K562 (cell line): ENCODE data around the gene SPATA19. TPM values are rescaled to one million over a fixed set of nuclear protein-coding genes. Genes with fewer than 3 reads are reported as not detected.

Experiments
- ATF2 ChIP-seq: sonication (generic); formaldehyde crosslinking; IDR thresholded peaks from 2 replicates; pipeline ENCODE4 v1.8.1; 2022; ENCODE audit warnings: missing genetic modification reagents
- DDX20 ChIP-seq: fragments of 450-650 bp; IDR thresholded peaks from 2 replicates; pipeline ENCODE4 v1.6.1; 2016; ENCODE audit warnings: missing genetic modification characterization, low read depth, mild to moderate bottlenecking, missing compliant biosample characterization, moderate library complexity
- MBD2 ChIP-seq: sonication (generic); IDR thresholded peaks from 2 replicates; pipeline ENCODE4 v1.6.1; 2016; ENCODE audit warnings: low read depth, borderline replicate concordance
- TRIM25 ChIP-seq: fragments of 450-650 bp; IDR thresholded peaks from 2 replicates; pipeline ENCODE4 v1.7.0; 2016; ENCODE audit warnings: borderline replicate concordance
- ZNF668 ChIP-seq: fragments of 250-450 bp; sonication (Bioruptor Pico); IDR thresholded peaks from 2 replicates; pipeline ENCODE4 v1.8.0; 2022; ENCODE audit warnings: mild to moderate bottlenecking, inconsistent platforms
- ZZZ3 ChIP-seq: fragments of 450-650 bp; IDR thresholded peaks from 2 replicates; pipeline ENCODE4 v1.6.1; 2016; ENCODE audit warnings: antibody characterized with exemption, mild to moderate bottlenecking, moderate library complexity
- polyA plus RNA-seq, 8 experiments: library from polyadenylated mRNA; depleted of rRNA in 4 of 8; stranded (reverse) in 5 of 8; unstranded in 3 of 8; fragments of >200 nt; fragmentation: Nextera tagmentation in 2 of 8; fragmentation: Illumina TruSeq in 1 of 8; extraction: Ambion mirVana in 2 of 8; extraction: Trizol in 1 of 8; gene quantifications; 2 replicates each; pipeline versions ENCODE4 v1.2.1 to v1.2.3, GENCODE V29; 2011 to 2014; ENCODE audit warnings: inconsistent platforms in 1 of 8, missing spikeins in 1 of 8
- total RNA-seq, 7 experiments: library from RNA; depleted of rRNA in 6 of 7; stranded (reverse); fragments of >200 nt in 6 of 7; fragmentation: Illumina TruSeq in 2 of 7; extraction: Trizol in 2 of 7; gene quantifications; 2 replicates each; pipeline versions ENCODE4 v1.2.1 to v1.2.3, GENCODE V29; 2011 to 2021; ENCODE audit warnings: low replicate concordance in 1 of 7
- TF ChIP-seq, protein P1 (sequence below): fragments of 450-650 bp; IDR thresholded peaks from 2 replicates; pipeline ENCODE4 v1.6.1; 2017; ENCODE audit warnings: mild to moderate bottlenecking, moderate library complexity
- TF ChIP-seq, protein P2 (sequence below): fragments of 450-650 bp; IDR thresholded peaks from 2 replicates; pipeline ENCODE4 v1.6.1; 2016

SPATA19 gene
- total and polyA plus RNA-seq, 9 of the 15 experiments (the other 6 are each of a cell fraction or from before 2014, with no cell fraction given), result not detected

- no peak for TF ChIP-seq ZNF668
- TF ChIP-seq, protein P1, sequence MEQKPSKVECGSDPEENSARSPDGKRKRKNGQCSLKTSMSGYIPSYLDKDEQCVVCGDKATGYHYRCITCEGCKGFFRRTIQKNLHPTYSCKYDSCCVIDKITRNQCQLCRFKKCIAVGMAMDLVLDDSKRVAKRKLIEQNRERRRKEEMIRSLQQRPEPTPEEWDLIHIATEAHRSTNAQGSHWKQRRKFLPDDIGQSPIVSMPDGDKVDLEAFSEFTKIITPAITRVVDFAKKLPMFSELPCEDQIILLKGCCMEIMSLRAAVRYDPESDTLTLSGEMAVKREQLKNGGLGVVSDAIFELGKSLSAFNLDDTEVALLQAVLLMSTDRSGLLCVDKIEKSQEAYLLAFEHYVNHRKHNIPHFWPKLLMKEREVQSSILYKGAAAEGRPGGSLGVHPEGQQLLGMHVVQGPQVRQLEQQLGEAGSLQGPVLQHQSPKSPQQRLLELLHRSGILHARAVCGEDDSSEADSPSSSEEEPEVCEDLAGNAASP, result no peak
- TF ChIP-seq MBD2, result no peak
- TF ChIP-seq DDX20 (tag), result no peak
- no peak for TF ChIP-seq TRIM25
- no peak for TF ChIP-seq ZZZ3
- TF ChIP-seq, protein P2, sequence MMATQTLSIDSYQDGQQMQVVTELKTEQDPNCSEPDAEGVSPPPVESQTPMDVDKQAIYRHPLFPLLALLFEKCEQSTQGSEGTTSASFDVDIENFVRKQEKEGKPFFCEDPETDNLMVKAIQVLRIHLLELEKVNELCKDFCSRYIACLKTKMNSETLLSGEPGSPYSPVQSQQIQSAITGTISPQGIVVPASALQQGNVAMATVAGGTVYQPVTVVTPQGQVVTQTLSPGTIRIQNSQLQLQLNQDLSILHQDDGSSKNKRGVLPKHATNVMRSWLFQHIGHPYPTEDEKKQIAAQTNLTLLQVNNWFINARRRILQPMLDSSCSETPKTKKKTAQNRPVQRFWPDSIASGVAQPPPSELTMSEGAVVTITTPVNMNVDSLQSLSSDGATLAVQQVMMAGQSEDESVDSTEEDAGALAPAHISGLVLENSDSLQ, result no peak
- TF ChIP-seq ATF2, result no peak
Observed at GRCh38 chr11:133842053-133842452, 3.3 kb downstream of the SPATA19 start (continued).
